Superior temporal gyrus (tissue), 1 donor: ENCODE data around the gene TXNDC16.
"Not testable (repeated sequence)": the region's sequence is repeated elsewhere in the genome, so short reads cannot be mapped to it uniquely, and the experiment has no call there.

Experiments
- DNase-seq: peaks from one replicate; pipeline ENCODE4 v3.0.0-alpha.2; 2016; ENCODE audit errors: extremely low spot score

Gene TXNDC16, protein sequence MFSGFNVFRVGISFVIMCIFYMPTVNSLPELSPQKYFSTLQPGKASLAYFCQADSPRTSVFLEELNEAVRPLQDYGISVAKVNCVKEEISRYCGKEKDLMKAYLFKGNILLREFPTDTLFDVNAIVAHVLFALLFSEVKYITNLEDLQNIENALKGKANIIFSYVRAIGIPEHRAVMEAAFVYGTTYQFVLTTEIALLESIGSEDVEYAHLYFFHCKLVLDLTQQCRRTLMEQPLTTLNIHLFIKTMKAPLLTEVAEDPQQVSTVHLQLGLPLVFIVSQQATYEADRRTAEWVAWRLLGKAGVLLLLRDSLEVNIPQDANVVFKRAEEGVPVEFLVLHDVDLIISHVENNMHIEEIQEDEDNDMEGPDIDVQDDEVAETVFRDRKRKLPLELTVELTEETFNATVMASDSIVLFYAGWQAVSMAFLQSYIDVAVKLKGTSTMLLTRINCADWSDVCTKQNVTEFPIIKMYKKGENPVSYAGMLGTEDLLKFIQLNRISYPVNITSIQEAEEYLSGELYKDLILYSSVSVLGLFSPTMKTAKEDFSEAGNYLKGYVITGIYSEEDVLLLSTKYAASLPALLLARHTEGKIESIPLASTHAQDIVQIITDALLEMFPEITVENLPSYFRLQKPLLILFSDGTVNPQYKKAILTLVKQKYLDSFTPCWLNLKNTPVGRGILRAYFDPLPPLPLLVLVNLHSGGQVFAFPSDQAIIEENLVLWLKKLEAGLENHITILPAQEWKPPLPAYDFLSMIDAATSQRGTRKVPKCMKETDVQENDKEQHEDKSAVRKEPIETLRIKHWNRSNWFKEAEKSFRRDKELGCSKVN

GRCh38 chr14:52552063-52552988 is at the start of gene TXNDC16, which contains the start of gene GPR137C:
Gene TXNDC16 (minus strand): TSS chr14:52552505. CDS start chr14:52543557, 8,948 bp downstream.
Gene GPR137C (plus strand): TSS chr14:52552836. CDS start chr14:52553148, 312 bp downstream.
- peak; percentile 100 for DNase-seq

GRCh38 chr14:52599974-52600373 is 47.7 kb upstream of the TXNDC16 start:
- DNase-seq = no peak

DNA sequence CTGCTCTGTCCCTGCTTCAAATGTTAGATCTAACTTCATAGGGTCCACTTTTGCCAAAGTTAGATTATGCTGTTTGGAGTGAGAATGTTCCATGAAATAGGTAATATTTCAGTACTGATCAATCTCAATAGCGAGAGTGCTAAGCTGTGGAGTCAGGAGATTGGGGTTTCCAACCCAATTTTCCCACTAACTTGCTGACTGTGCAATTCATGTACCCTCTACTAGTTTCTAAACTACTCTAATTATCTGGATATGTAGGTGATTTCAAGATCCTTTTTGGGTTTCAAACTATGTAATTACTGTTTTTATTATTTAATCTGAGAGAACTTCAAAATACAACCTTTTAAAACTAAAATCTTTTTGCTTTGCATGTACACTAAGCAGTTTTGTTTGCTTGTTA is 46.3 kb upstream of the TXNDC16 start:
- no peak for DNase-seq

DNA sequence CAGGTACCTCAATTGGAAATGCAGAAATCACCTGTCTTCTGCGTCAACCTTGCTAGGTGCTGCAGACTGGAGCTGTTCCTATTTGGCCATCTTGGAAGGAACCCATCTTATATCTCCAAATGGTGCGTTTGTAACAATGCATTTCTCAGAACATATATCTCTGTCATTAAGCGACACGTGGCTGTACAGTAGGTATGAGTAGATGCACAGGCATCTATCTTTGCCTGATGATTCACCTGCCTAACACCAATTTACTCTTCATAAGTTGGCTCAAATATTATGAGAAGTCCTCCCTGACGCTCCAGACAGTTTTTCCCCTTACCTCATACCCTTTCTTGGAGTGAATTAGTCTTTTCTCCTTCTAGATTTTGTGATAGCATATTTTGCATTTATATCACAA is 44.6 kb upstream of the TXNDC16 start:
- no peak for DNase-seq

- DNase-seq = no peak
Measured at GRCh38 chr14:52596320-52596719, 44.0 kb upstream of the TXNDC16 start.

DNA sequence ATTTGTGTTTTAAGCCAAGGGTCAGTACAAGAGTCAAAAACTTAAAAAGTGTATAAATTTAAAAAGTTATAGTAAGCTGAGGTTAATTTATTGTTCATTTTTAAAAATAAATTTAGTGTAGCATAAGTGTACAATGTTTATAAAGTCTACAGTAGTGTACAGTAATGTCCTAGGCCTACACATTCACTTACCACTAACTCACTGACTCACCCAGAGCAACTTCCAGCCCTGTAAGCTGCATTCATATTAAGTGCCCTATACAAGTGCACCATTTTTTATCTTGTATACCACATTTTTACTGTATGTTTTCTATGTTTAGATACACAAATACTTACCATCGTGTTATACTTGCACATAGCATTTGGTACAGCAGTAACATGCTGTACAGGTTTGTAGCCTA is 38.0 kb upstream of the TXNDC16 start:
- no peak for DNase-seq

DNA sequence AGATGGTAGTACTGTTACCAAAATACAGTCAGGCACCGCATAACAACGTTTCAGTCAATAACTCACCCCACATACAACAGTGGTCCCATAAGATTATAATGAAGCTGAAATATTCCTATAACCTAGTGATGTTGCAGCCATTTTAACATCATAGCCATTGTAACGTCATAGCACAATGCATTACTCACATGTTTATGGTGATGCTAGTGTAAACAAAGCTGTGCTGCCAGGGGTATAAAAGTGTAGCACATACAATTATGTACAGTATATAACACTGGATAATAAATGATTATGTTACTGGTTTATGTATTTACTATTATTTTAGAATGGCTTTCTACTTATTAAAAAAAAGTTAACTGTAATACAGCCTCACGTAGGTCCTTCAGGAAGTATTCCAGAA is 37.3 kb upstream of the TXNDC16 start:
- no peak for DNase-seq

- no peak for DNase-seq
Measured at GRCh38 chr14:52583544-52583943, 31.2 kb upstream of the TXNDC16 start.

- DNase-seq = no peak
Measured at GRCh38 chr14:52575858-52576257, 23.6 kb upstream of the TXNDC16 start.

GRCh38 chr14:52568454-52568853 is 16.1 kb upstream of the TXNDC16 start:
- not testable (repeated sequence) for DNase-seq

GRCh38 chr14:52563120-52563519 is 10.8 kb upstream of the TXNDC16 start:
- DNase-seq = peak; percentile 6

- DNase-seq = no peak
Measured at GRCh38 chr14:52558688-52559087, 6.4 kb upstream of the TXNDC16 start.

DNA sequence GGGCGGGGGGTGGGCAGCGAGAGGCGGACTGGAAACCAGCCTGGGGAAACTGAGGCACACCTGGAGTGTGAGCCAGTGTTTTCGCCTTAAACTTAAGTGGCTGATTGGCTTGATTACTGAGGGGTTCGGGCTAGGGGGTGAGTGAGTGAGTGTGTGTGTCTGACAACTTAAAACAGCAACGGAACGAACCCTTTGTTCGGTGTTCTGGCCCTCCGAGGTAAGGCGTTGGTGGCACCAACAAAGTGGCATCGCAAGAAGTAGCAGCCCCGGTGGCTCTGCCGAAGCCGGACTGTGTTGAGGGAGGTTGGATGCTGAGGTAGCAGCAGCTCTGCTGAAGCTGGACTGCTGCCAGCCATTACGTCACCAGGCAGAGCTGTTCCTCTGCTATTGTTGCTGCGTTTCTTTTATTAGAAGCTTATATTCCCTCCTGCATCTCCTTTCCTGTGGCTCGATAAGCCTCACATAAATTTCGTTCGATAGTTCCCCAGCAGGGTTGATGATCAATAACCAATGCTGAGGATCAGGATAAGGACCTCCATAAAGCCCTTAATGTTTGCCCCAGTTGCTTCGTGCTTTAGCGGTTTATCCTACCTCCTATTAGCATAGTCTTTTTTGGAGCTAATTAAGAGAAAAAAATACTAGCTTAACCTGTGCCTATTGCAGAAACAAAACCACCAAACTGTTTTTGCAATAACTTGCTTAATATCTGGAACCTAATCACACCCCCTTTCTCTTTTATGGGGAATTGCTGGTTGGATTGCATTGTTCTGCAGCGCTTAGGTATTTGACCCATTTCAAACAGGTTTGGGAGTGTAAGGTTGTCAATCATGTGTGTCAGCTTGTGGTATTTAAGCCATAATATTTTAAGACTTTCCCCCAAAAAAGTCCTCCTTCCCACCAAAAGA is 1.6 kb upstream of the TXNDC16 start:
- peak; percentile 92 for DNase-seq

DNA sequence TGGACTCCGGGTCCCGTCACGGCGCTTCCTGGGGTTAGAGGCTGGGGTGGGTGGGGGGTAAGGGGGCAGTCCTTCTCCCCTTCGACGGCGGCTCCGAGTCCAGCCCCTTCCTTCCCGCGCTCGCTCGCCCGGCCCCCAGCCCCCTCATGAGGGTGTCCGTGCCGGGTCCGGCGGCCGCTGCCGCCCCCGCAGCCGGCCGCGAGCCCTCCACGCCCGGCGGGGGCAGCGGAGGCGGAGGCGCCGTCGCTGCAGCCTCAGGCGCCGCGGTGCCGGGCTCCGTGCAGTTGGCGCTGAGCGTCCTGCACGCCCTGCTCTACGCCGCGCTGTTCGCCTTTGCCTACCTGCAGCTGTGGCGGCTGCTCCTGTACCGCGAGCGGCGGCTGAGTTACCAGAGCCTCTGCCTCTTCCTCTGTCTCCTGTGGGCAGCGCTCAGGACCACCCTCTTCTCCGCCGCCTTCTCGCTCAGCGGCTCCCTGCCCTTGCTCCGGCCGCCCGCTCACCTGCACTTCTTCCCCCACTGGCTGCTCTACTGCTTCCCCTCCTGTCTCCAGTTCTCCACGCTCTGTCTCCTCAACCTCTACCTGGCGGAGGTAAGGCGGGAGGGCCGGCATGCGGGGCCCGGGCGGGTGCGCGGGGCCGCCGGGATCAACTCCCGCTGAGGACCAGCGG is 831 bp upstream of the TXNDC16 start:
- peak; percentile 10 for DNase-seq

- DNase-seq = peak; percentile 80
Measured at GRCh38 chr14:52551696-52552062, 626 bp downstream of the TXNDC16 start.

DNA sequence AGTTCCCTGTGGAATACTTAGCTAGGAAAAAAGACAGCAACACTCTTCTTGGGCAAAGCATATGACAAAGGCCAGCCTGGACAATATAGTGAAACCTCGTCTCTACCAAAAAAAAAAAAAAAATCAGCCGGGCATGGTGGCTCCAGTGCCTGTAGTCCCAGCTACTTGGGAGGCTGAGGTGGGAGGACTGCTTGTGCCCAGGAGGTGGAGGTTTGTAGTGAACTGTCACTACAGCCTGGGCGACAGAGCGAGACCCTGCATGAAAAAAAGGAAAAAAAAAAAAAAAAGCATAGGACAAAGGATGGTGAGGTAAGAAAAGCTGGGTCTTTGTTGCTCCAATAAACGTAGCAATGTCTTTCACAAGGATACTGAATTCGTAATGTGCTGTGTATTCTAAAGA is 1.1 kb downstream of the TXNDC16 start:
- no peak for DNase-seq

- peak; percentile 13 for DNase-seq
Measured at GRCh38 chr14:52550661-52551060, 1.6 kb downstream of the TXNDC16 start.

DNA sequence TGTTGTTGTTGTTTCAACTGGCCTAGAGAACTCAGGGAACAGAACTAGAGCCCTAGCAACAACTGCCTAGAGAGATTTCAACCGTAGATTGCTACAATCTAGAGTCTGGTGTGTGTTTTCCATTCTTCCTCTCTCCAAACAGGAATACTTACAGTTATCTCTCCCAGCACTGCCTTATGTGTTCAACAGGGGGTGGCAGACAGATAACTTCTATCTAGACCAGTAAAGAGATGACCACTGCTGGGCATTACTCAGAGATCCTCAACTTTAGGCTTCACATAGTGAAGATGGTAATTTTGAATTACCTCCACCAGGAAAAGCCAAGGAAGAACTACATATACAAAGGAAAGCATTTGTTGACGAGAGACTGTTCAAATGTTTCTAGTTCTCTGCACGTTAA is 4.8 kb downstream of the TXNDC16 start:
- no peak for DNase-seq

DNA sequence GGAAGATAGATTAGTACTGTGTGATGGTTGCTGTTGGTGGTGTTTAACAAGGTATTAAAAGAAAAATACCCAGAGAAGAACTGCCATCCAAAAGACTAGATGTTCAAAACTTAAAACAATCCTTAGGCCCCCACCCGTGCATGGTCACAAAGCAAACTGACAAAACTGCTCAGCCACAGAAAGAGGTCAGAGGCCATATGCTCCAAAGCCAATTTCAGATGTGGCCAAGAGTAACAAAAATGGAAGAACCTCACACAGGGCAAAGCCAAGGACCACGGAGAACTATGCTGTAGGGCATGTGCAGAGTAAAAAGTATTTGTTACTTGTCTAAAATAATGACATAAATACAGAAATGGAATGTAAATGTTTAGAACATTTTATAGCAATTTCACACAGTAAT is 5.3 kb downstream of the TXNDC16 start:
- DNase-seq = no peak

GRCh38 chr14:52546318-52546670 is 6.0 kb downstream of the TXNDC16 start:
- DNase-seq = no peak
